Fibroblast of pulmonary artery (primary cell): Measurements from ENCODE around the gene HHAT.
A peak's percentile ranks its signal among the peaks of the same experiment; 100 is the strongest.

Source experiments
- DNase-seq: peaks from one replicate; pipeline ENCODE4 v3.0.0-alpha.2; 2010; ENCODE audit warnings: low read depth
- H3K4me3 ChIP-seq: replicated peaks from 2 replicates; pipeline ENCODE4 v1.5.1; 2011; ENCODE audit warnings: low read depth, mild to moderate bottlenecking, control low read depth, low read length, moderate library complexity
- TF ChIP-seq, protein P1 (sequence below): IDR thresholded peaks from 2 replicates; pipeline ENCODE4 v1.5.1; 2011; ENCODE audit warnings: mild to moderate bottlenecking, control low read depth, low read length, inconsistent platforms; ENCODE audit errors: missing control alignments

HHAT gene

GRCh38 chr1:210573141-210573540 is 244.4 kb downstream of the HHAT start:
- TF ChIP-seq, protein P1, sequence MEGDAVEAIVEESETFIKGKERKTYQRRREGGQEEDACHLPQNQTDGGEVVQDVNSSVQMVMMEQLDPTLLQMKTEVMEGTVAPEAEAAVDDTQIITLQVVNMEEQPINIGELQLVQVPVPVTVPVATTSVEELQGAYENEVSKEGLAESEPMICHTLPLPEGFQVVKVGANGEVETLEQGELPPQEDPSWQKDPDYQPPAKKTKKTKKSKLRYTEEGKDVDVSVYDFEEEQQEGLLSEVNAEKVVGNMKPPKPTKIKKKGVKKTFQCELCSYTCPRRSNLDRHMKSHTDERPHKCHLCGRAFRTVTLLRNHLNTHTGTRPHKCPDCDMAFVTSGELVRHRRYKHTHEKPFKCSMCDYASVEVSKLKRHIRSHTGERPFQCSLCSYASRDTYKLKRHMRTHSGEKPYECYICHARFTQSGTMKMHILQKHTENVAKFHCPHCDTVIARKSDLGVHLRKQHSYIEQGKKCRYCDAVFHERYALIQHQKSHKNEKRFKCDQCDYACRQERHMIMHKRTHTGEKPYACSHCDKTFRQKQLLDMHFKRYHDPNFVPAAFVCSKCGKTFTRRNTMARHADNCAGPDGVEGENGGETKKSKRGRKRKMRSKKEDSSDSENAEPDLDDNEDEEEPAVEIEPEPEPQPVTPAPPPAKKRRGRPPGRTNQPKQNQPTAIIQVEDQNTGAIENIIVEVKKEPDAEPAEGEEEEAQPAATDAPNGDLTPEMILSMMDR = no peak
- DNase-seq = no peak
- no peak overlapping the region for H3K4me3 ChIP-seq

GRCh38 chr1:210582205-210582970 is 253.7 kb downstream of the HHAT start:
- TF ChIP-seq, protein P1 = no peak
- no peak overlapping the region for H3K4me3 ChIP-seq
- no peak for DNase-seq

GRCh38 chr1:210584439-210585113 is 255.9 kb downstream of the HHAT start:
- peak; percentile 60 for DNase-seq
- TF ChIP-seq, protein P1 = peak; percentile 58
- no peak overlapping the region for H3K4me3 ChIP-seq

- DNase-seq = no peak
- TF ChIP-seq, protein P1 = no peak
- H3K4me3 ChIP-seq = no peak overlapping the region
Observed at GRCh38 chr1:210586771-210587170, 258.1 kb downstream of the HHAT start.

GRCh38 chr1:210587566-210587965 is 258.9 kb downstream of the HHAT start:
- TF ChIP-seq, protein P1 = no peak
- H3K4me3 ChIP-seq = no peak overlapping the region
- peak; percentile 1 for DNase-seq

- TF ChIP-seq, protein P1 = no peak
Observed at GRCh38 chr1:210588357-210588756, 259.7 kb downstream of the HHAT start.

More at GRCh38 chr1:210588357-210588756, 259.7 kb downstream of the HHAT start:
- H3K4me3 ChIP-seq = no peak overlapping the region
- DNase-seq = no peak
